Psoas muscle (tissue), 8 donors: ENCODE results near the gene FHAD1. TPM values are rescaled to one million over a fixed set of nuclear protein-coding genes. Genes with fewer than 3 reads are reported as not detected.

Experiments used
- ATAC-seq, 4 donors: fragments of 200-7000 bp; cut with Tn5 transposase; one replicate each; pipeline ENCODE4 v1.9.1; 2020; ENCODE audit warnings: moderate library complexity in 3 of 4, mild to moderate bottlenecking in 2 of 4
- DNase-seq, 2 donors: peaks; one replicate each; pipeline ENCODE4 v3.0.0-alpha.2; 2020
- H3K27ac ChIP-seq: fragments of 200-600 bp; one replicate; pipeline ENCODE4 v1.8.0; 2022
- H3K27me3 ChIP-seq, 3 donors: fragments of 200-600 bp in 1 of 3; one replicate each; pipeline versions ENCODE4 v1.6.1 to v1.8.0; 2013 to 2022; ENCODE audit warnings: low read length in 2 of 3, mild to moderate bottlenecking in 2 of 3, moderate library complexity in 1 of 3; ENCODE audit not compliant: insufficient read depth in 3 of 3
- H3K36me3 ChIP-seq, 2 donors: fragments of 200-600 bp in 1 of 2; one replicate each; pipeline versions ENCODE4 v1.6.1 to v1.8.0; 2013 to 2022; ENCODE audit warnings: low read depth in 1 of 2, mild to moderate bottlenecking in 1 of 2, moderate library complexity in 1 of 2; ENCODE audit not compliant: insufficient read depth in 1 of 2
- H3K4me1 ChIP-seq: fragments of 200-600 bp; one replicate; pipeline ENCODE4 v1.8.0; 2022
- H3K4me3 ChIP-seq: fragments of 200-600 bp; one replicate; pipeline ENCODE4 v1.8.0; 2022; ENCODE audit warnings: mild to moderate bottlenecking
- H3K9me3 ChIP-seq: fragments of 200-600 bp; one replicate; pipeline ENCODE4 v1.8.0; 2022
- CTCF ChIP-seq: fragments of 200-600 bp; IDR thresholded peaks from one replicate; pipeline ENCODE4 v1.8.0; 2022; ENCODE audit warnings: antibody characterized with exemption
- WGBS, 3 donors: extraction: QIAGEN DNeasy Blood & Tissue Kit; methylation state at CpG; one replicate each; pipeline versions ENCODE4 v1.1.6 to v1.1.7; 2013; 5-methylcytosine and 5-hydroxymethylcytosine counted together
- intact Hi-C, 2 donors: fragments of 100-400 bp; cut with DNase I; formaldehyde crosslinking; loops; one replicate each; pipeline versions ENCODE4 v1.11.0 to v1.14.2; 2022
- polyA plus RNA-seq, 3 donors: library from polyadenylated mRNA; stranded (reverse); fragments of 200-250 nt; gene quantifications; one replicate each; pipeline ENCODE4 v1.2.3, GENCODE V29; 2013
- total RNA-seq, 4 donors: library from RNA; stranded (reverse); fragmentation: NEBNext Ultra II Directional in 2 of 4; extraction: Animal tissue kit (Norgen Biotek cat#: 25700) in 2 of 4; gene quantifications; one replicate each; pipeline versions ENCODE4 v1.2.1 to v1.2.4, GENCODE V29; 2021 to 2023
- donor health status: healthy with polysubstance abuse.
- donor health status: DM: no; HTN: no; CAD: no; lungs with moderate emphysema.
- donor health status: Bipolar disorder and iron deficiency.
- donor health status: healthy.
- donor health status: DM: yes; HTN: yes; CAD: no.
- donor health status: DM: no; HTN: no; CAD: no.
- donor health status: DM: no; HTN: no; CAD: no.
- donor health status: DM: yes; HTN: yes; CAD: no.

The FHAD1 gene
- total and polyA plus RNA-seq, 7 donors: 0.03 to 0.24 (median 0.06) TPM; not detected in 4

GRCh38 chr1:15272782-15273127 lies 25.7 kb downstream of the FHAD1 start:
- ATAC-seq: no peak
- H3K27ac ChIP-seq: no peak overlapping the region
- 48 to 49% (median 49%) methylated on average over 7 of the region's 7 CpGs for WGBS, 3 donors
- intact Hi-C loops: loop anchor here in 1 of 2 donors (1.0 to 10.0 kb wide), 2 partner anchors 120 to 148 kb away; no protein-coding TSS in a partner anchor
- no peak overlapping the region for H3K4me3 ChIP-seq
- H3K27me3 ChIP-seq: peaks cover 0 to 33% (median 0%) of the 10 kb centered on the region in 3 donors
- DNase-seq: no peak
- H3K9me3 ChIP-seq: no peaks in the 10 kb centered on the region
- no peaks in the 10 kb centered on the region for H3K4me1 ChIP-seq
- no peak for TF ChIP-seq CTCF
- no peaks in the 10 kb centered on the region for H3K36me3 ChIP-seq

- peaks cover 0 to 33% (median 0%) of the 10 kb centered on the region in 3 donors for H3K27me3 ChIP-seq
- no peak overlapping the region for H3K27ac ChIP-seq
- DNase-seq (no peak), ATAC-seq (no peak)
- no peaks in the 10 kb centered on the region for H3K9me3 ChIP-seq
- H3K4me3 ChIP-seq: no peak overlapping the region
- H3K4me1 ChIP-seq: no peaks in the 10 kb centered on the region
- H3K36me3 ChIP-seq: no peaks in the 10 kb centered on the region
- 76 to 80% (median 78%) methylated on average over 2 of the region's 2 CpGs for WGBS, 3 donors
- TF ChIP-seq CTCF: no peak
- intact Hi-C loops: loop anchor here in 1 of 2 donors (10.0 kb wide), 1 partner anchor 148 kb away; no protein-coding TSS in a partner anchor
Measured at GRCh38 chr1:15273274-15273673, 26.3 kb downstream of the FHAD1 start.

GRCh38 chr1:15275921-15276683 lies 29.1 kb downstream of the FHAD1 start:
- DNase-seq (no peak), ATAC-seq (no peak)
- Histone ChIP-seq H3K4me3 (no peak overlapping the region), H3K27ac (no peak overlapping the region), H3K27me3 (peaks cover 0 to 38% (median 0%) of the 10 kb centered on the region in 3 donors), H3K36me3 (no peaks in the 10 kb centered on the region), H3K4me1 (no peaks in the 10 kb centered on the region), H3K9me3 (no peaks in the 10 kb centered on the region)
- no peak for TF ChIP-seq CTCF
- 82 to 89% (median 85%) methylated on average over 10 of the region's 10 CpGs for WGBS, 3 donors
- intact Hi-C loops: loop anchor here in 1 of 2 donors (10.0 kb wide), 1 partner anchor 151 kb away; no protein-coding TSS in a partner anchor

GRCh38 chr1:15276691-15277446 lies 29.8 kb downstream of the FHAD1 start:
- Histone ChIP-seq H3K9me3 (no peaks in the 10 kb centered on the region), H3K27me3 (peaks cover 0 to 40% (median 0%) of the 10 kb centered on the region in 3 donors), H3K36me3 (no peaks in the 10 kb centered on the region), H3K4me3 (no peak overlapping the region), H3K27ac (no peak overlapping the region), H3K4me1 (no peaks in the 10 kb centered on the region)
- TF ChIP-seq CTCF: no peak
- WGBS, 3 donors: 81 to 86% (median 83%) methylated on average over 11 of the region's 11 CpGs
- no peak for DNase-seq
- no peak for ATAC-seq
- intact Hi-C loops: loop anchor here in 1 of 2 donors (10.0 kb wide), 1 partner anchor 152 kb away; no protein-coding TSS in a partner anchor
